ENCODE data around the gene ABI3.

The ABI3 gene

DNA sequence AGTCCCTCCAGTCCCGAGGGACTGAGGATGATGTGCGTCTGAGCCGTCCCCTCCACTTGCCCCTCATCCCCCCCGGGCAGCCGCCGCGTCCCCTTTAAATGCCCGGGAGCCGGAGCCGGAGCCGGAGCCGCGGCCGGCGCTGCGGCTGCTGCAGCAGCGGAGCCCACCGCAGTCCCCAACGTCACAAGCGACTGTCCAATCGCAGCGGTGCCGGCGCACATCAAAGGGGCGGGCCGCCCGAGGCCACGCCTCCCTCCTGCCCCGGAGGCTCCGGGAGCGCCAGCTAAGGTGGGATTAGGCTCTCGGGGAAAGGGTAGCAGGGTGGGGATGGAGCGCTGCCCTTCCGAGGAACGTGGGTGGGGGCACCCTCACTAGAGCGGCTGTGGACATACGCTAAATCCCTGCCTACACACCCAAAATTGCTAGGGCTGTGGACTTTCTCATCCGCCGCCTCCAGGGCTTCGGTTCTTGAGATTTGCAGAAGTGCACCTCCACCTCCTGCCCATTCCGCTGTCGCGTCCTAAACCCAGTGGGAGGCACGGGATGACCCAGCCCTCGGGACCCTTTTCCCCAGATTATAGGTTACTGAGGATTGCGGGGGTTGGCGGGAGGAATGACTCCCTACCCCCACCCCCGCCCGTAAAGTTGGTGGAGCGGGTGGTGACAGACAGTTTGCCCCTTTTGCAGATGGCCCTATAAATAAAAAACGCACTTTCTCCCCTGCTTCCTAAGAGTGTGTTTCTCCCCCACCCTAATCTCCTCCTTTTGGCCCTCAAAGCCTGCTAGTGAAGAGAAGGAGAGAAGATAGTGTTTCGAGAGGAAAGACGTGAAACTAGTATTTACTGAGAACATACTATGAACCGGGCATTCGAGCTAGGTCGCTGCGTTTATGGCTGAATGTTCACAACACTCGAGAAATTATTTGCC is 20.4 kb downstream of the ABI3 start, which contains the start of gene PHOSPHO1:
Gene PHOSPHO1, minus strand, starts transcription at position 152 of the 927 bp plus-strand sequence. CDS start 4,096 bp downstream, outside the sequence.
- no peak for TF ChIP-seq SIN3A (IDR thresholded peaks at IDR 0.05; ENCODE audit: borderline replicate concordance, insufficient read depth, low read length)
- peak; percentile 16 for TF ChIP-seq FOXP2 (optimal IDR thresholded peaks at IDR 0.05; ENCODE audit: borderline replicate concordance, extremely low read depth, extremely low read length, insufficient read depth)

DNA sequence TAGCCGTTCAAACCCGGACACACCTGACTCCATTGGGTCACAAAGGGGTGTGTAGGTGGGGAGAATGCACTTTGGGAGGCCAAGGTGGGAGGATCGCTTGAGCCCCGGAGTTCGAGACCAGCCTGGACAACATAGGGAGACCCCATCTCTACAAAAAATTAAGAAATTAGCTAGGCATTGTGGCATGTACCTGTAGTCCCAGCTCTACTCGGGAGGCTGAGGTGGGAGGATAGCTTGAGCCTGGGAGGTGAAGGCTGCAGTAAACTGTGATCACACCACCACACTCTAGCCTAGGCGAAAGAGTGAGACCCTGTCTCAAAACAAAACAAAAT is 21.0 kb downstream of the ABI3 start:
- TF ChIP-seq, protein P1, sequence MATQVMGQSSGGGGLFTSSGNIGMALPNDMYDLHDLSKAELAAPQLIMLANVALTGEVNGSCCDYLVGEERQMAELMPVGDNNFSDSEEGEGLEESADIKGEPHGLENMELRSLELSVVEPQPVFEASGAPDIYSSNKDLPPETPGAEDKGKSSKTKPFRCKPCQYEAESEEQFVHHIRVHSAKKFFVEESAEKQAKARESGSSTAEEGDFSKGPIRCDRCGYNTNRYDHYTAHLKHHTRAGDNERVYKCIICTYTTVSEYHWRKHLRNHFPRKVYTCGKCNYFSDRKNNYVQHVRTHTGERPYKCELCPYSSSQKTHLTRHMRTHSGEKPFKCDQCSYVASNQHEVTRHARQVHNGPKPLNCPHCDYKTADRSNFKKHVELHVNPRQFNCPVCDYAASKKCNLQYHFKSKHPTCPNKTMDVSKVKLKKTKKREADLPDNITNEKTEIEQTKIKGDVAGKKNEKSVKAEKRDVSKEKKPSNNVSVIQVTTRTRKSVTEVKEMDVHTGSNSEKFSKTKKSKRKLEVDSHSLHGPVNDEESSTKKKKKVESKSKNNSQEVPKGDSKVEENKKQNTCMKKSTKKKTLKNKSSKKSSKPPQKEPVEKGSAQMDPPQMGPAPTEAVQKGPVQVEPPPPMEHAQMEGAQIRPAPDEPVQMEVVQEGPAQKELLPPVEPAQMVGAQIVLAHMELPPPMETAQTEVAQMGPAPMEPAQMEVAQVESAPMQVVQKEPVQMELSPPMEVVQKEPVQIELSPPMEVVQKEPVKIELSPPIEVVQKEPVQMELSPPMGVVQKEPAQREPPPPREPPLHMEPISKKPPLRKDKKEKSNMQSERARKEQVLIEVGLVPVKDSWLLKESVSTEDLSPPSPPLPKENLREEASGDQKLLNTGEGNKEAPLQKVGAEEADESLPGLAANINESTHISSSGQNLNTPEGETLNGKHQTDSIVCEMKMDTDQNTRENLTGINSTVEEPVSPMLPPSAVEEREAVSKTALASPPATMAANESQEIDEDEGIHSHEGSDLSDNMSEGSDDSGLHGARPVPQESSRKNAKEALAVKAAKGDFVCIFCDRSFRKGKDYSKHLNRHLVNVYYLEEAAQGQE (IDR thresholded peaks at IDR 0.05; ENCODE audit: insufficient read depth in 1 of 2, low read depth in 2 of 2, low read length in 2 of 2), result no peak
- TF ChIP-seq SIN3A (IDR thresholded peaks at IDR 0.05; ENCODE audit: borderline replicate concordance, insufficient read depth, low read length), result no peak
- TF ChIP-seq FOXP2 (optimal IDR thresholded peaks at IDR 0.05; ENCODE audit: borderline replicate concordance, extremely low read depth, extremely low read length, insufficient read depth), result no peak
- TF ChIP-seq TAF1 (IDR thresholded peaks at IDR 0.05; ENCODE audit: borderline replicate concordance, insufficient read depth, low read length), result no peak
- no peak for TF ChIP-seq POLR2AphosphoS5 (IDR thresholded peaks at IDR 0.05; ENCODE audit: low read depth, low read length)

DNA sequence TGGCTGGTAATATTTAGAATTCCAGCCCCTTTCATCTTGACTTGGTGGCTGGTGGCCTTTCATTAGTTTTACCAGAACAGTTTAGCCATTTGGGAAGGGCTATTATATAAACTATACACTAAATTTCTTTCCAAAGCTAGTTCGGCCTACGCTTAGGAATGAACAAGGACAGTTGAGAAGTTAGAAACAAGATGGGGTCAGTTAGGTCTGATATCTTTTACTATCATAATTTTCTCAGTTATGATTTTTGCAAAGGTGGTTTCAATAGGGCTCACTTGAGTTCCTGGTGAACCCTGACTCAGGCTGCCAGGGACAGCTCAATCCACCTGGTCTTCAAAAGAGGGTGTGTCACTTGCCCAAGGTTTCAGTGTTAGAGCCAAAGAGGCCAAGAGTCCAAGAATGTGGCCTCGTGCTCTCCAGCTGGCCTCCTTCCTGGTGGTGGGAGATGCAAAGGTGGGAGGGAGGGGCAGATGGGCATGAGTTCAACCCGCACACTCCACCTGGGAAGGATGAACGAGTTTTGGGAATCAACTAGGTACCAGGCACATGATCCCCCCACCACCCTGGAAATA is 24.1 kb downstream of the ABI3 start:
- no peak for TF ChIP-seq POLR2AphosphoS5 (IDR thresholded peaks at IDR 0.05; ENCODE audit: low read depth, low read length)
- no peak for TF ChIP-seq TAF1 (IDR thresholded peaks at IDR 0.05; ENCODE audit: borderline replicate concordance, insufficient read depth, low read length)

DNA sequence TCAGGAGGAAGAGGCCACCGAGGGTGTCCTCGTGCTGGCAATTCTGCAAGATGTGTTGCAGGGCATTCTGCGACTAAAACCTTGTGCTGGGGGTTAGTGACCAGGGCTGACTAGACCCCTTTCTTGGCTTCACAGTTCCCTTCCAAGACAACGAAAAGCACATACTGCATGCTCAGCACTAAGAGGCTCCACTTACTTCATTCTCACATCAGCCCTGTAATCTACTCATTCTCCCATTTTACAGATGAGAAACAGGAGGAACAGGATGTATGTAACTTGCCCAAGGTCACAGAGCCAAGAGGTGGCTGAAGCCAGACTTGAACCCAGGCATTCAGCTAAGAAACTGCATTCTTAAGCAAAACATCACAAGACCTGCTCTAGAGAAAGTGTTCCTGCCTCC is 25.4 kb downstream of the ABI3 start:
- TF ChIP-seq SIN3A (IDR thresholded peaks at IDR 0.05; ENCODE audit: borderline replicate concordance, insufficient read depth, low read length) (no peak), TAF1 (IDR thresholded peaks at IDR 0.05; ENCODE audit: borderline replicate concordance, insufficient read depth, low read length) (no peak), FOXP2 (optimal IDR thresholded peaks at IDR 0.05; ENCODE audit: borderline replicate concordance, extremely low read depth, extremely low read length, insufficient read depth) (no peak)
- TF ChIP-seq, protein P1 (IDR thresholded peaks at IDR 0.05; ENCODE audit: insufficient read depth in 1 of 2, low read depth in 2 of 2, low read length in 2 of 2), result no peak

DNA sequence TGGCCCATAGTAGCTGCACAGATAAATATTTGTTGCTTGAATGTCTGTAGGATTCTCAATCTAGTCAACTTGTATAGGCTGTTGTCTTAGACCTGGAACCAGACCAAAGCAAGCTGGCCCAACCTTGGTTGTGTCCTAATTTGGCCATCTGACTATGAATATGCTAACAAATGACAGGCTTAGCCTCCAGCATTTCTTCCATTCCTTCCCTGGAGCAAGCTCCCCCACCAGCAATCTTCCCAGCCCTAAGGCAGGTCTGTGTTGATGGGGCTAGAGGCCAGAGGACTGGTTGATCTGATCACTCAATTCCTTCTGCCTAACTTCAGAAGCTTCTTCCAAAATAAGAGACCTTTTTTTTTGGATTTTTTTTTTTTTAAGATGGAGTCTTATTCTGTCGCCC is 29.5 kb downstream of the ABI3 start:
- TF ChIP-seq POLR2AphosphoS5 (IDR thresholded peaks at IDR 0.05; ENCODE audit: low read depth, low read length) (no peak), FOXP2 (optimal IDR thresholded peaks at IDR 0.05; ENCODE audit: borderline replicate concordance, extremely low read depth, extremely low read length, insufficient read depth) (no peak), TAF1 (IDR thresholded peaks at IDR 0.05; ENCODE audit: borderline replicate concordance, insufficient read depth, low read length) (no peak), SIN3A (IDR thresholded peaks at IDR 0.05; ENCODE audit: borderline replicate concordance, insufficient read depth, low read length) (no peak)
- TF ChIP-seq, protein P1 (IDR thresholded peaks at IDR 0.05; ENCODE audit: insufficient read depth in 1 of 2, low read depth in 2 of 2, low read length in 2 of 2), result no peak

DNA sequence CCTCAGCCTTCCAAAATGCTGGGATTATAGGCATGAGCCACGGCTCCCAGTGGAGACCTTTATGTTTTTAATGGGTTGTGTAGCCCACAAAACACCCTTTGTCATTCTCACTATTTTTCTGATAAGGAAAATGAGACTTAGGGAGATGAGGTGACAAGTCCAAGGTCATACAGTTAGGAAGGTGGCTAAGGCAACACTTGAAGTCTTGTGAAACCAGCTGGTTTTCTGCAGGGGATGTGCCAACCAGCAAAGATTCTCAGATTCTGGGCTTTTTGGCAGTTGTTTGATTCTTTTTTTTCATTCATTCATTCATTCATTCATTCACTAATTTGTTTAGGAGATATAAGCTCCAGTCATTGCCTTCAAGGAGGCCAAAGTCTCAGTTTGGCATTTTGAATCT is 30.1 kb downstream of the ABI3 start:
- TF ChIP-seq TAF1 (IDR thresholded peaks at IDR 0.05; ENCODE audit: borderline replicate concordance, insufficient read depth, low read length) (no peak), POLR2AphosphoS5 (IDR thresholded peaks at IDR 0.05; ENCODE audit: low read depth, low read length) (no peak)
